Liver (tissue), 2 donors: ENCODE measurements around the gene ZNF836.

Experiments
- REST ChIP-seq: IDR thresholded peaks from 2 replicates; pipeline ENCODE4 v1.6.1; 2016; ENCODE audit warnings: antibody characterized with exemption, mild to moderate bottlenecking
- TAF1 ChIP-seq: conservative IDR thresholded peaks from 2 replicates; pipeline ENCODE4 v1.6.1; 2016; ENCODE audit warnings: antibody characterized with exemption, mild to moderate bottlenecking
- donor health status: healthy.

- TF ChIP-seq REST (no peak), TAF1 (no peak)
Observed at GRCh38 chr19:52138278-52138982, 33.0 kb downstream of the ZNF836 start.
